H1 (cell line): Measurements from ENCODE around the gene IMP3. TPM values are rescaled to one million over a fixed set of nuclear protein-coding genes. Genes with fewer than 3 reads are reported as not detected.

Experiments used
- CTCF ChIA-PET: fragments of 300-600 bp; sonication (Branson Sonifier 250); formaldehyde crosslinking; loops from one replicate; lab custom pipeline; 2021; ENCODE audit not compliant: partially characterized antibody; lab: Charles Lee
- POLR2A ChIA-PET: fragments of 300-600 bp; sonication (Branson Sonifier 250); formaldehyde crosslinking; loops from one replicate; lab custom pipeline; 2021; ENCODE audit warnings: inconsistent platforms; ENCODE audit not compliant: partially characterized antibody; lab: Charles Lee
- DNase-seq, 2 experiments: peaks; one replicate each; pipeline versions ENCODE4 v3.0.0 to v3.0.0-alpha.2; 2010 to 2022; ENCODE audit warnings: low spot score in 2 of 2, low read depth in 1 of 2, mixed read lengths in 1 of 2
- FAIRE-seq: peaks from 2 replicates; lab custom pipeline; 2011; peaks lifted over from hg19 to GRCh38; lab: Jason Lieb, UNC
- H2AFZ ChIP-seq: 2 replicates; pipeline ENCODE4 v1.8.1; 2012; ENCODE audit warnings: low read length, inconsistent platforms
- H2AK5ac ChIP-seq: 2 replicates; pipeline ENCODE4 v1.6.1; 2013; ENCODE audit warnings: low read depth, low read length
- H2BK120ac ChIP-seq: replicated peaks from 2 replicates; pipeline ENCODE3; 2013; ENCODE audit warnings: low read depth, low read length, inconsistent platforms
- H2BK12ac ChIP-seq: 2 replicates; pipeline ENCODE4 v1.6.1; 2013; ENCODE audit warnings: low read depth, low read length
- H2BK15ac ChIP-seq: 2 replicates; pipeline ENCODE4 v1.6.1; 2013; ENCODE audit warnings: low read length
- H2BK20ac ChIP-seq: 2 replicates; pipeline ENCODE4 v1.6.1; 2013; ENCODE audit warnings: low read length
- H2BK5ac ChIP-seq: 2 replicates; pipeline ENCODE4 v1.6.1; 2013; ENCODE audit warnings: low read depth, low read length
- H3K14ac ChIP-seq: 2 replicates; pipeline ENCODE4 v1.6.1; 2013; ENCODE audit warnings: inconsistent platforms; ENCODE audit not compliant: insufficient read length
- H3K18ac ChIP-seq: 2 replicates; pipeline ENCODE4 v1.6.1; 2013; ENCODE audit warnings: low read length; ENCODE audit errors: extremely low read depth
- H3K23ac ChIP-seq: 2 replicates; pipeline ENCODE4 v1.6.1; 2013; ENCODE audit warnings: inconsistent platforms; ENCODE audit not compliant: insufficient read length
- H3K23me2 ChIP-seq: 2 replicates; pipeline ENCODE4 v1.6.1; 2013; ENCODE audit warnings: low read depth, low read length
- H3K27ac ChIP-seq: 2 replicates; pipeline ENCODE4 v1.6.1; 2011; ENCODE audit warnings: low read depth, low read length, inconsistent platforms
- H3K27me3 ChIP-seq, 4 experiments: replicated peaks in 1 of 4; 1 replicate in 1 of 4; 2 replicates in 3 of 4; pipeline versions ENCODE4 v1.6.1 to v1.8.1; 2011 to 2013; ENCODE audit warnings: low read length in 3 of 4, mild to moderate bottlenecking in 3 of 4, inconsistent platforms in 2 of 4, mixed read lengths in 2 of 4, moderate library complexity in 1 of 4; ENCODE audit not compliant: control insufficient read depth in 3 of 4, insufficient read depth in 3 of 4; ENCODE audit errors: extremely low read depth in 1 of 4
- H3K36me3 ChIP-seq, 4 experiments: 2 replicates each; pipeline versions ENCODE4 v1.6.1 to v1.8.1; 2011 to 2013; ENCODE audit warnings: mild to moderate bottlenecking in 4 of 4, low read length in 3 of 4, moderate library complexity in 2 of 4, control low read depth in 1 of 4, inconsistent platforms in 1 of 4; ENCODE audit not compliant: insufficient read depth in 4 of 4, control insufficient read depth in 2 of 4
- H3K4ac ChIP-seq: replicated peaks from 2 replicates; pipeline ENCODE3; 2013; ENCODE audit warnings: low read length, low read depth, mixed read lengths, inconsistent platforms; ENCODE audit not compliant: insufficient read length
- H3K4me1 ChIP-seq, 4 experiments: replicated peaks in 1 of 4; 1 replicate in 1 of 4; 2 replicates in 3 of 4; pipeline versions ENCODE4 v1.6.1 to v1.8.1; 2011 to 2013; ENCODE audit warnings: low read length in 3 of 4, inconsistent platforms in 2 of 4, mixed read lengths in 1 of 4; ENCODE audit not compliant: insufficient read depth in 4 of 4, control insufficient read depth in 3 of 4
- H3K4me2 ChIP-seq, 2 experiments: 2 replicates each; pipeline versions ENCODE4 v1.6.1 to v1.8.1; 2011 to 2013; ENCODE audit warnings: low read depth in 2 of 2, low read length in 2 of 2, control low read depth in 1 of 2, inconsistent platforms in 1 of 2, mild to moderate bottlenecking in 1 of 2; ENCODE audit not compliant: insufficient read depth in 1 of 2
- H3K4me3 ChIP-seq, 4 experiments: fragments of 200-600, 300-600 bp in 1 of 4; sonication (generic), shearing (Covaris generic), sonication (Bioruptor Twin) in 1 of 4; 2 replicates each; pipeline versions ENCODE4 v1.5.1 to v1.8.1; 2011 to 2016; ENCODE audit warnings: low read length in 4 of 4, low read depth in 3 of 4, control low read depth in 2 of 4, inconsistent platforms in 2 of 4, mild to moderate bottlenecking in 2 of 4, mixed read lengths in 1 of 4, moderate library complexity in 1 of 4; ENCODE audit not compliant: insufficient read depth in 2 of 4; ENCODE audit errors: extremely low read depth in 1 of 4
- H3K56ac ChIP-seq: replicated peaks from 2 replicates; pipeline ENCODE3; 2013; ENCODE audit warnings: low read depth, mild to moderate bottlenecking, mixed read lengths, low read length, inconsistent platforms; ENCODE audit not compliant: insufficient read length
- H3K79me1 ChIP-seq: 2 replicates; pipeline ENCODE4 v1.6.1; 2013; ENCODE audit warnings: low read depth, low read length, control low read depth
- H3K79me2 ChIP-seq, 2 experiments: 2 replicates each; pipeline versions ENCODE4 v1.6.1 to v1.8.1; 2012 to 2013; ENCODE audit warnings: low read length in 2 of 2, mild to moderate bottlenecking in 2 of 2, inconsistent platforms in 1 of 2; ENCODE audit not compliant: insufficient read depth in 2 of 2, control insufficient read depth in 1 of 2
- H3K9ac ChIP-seq, 4 experiments: replicated peaks in 1 of 4; 1 replicate in 1 of 4; 2 replicates in 3 of 4; pipeline versions ENCODE4 v1.6.1 to v1.8.1; 2011 to 2013; ENCODE audit warnings: low read depth in 3 of 4, low read length in 3 of 4, control low read depth in 2 of 4, mild to moderate bottlenecking in 2 of 4, moderate library complexity in 2 of 4, inconsistent platforms in 1 of 4; ENCODE audit errors: extremely low read depth in 1 of 4
- H3K9me3 ChIP-seq, 2 experiments: 2 replicates each; pipeline versions ENCODE4 v1.6.1 to v1.8.1; 2012 to 2013; ENCODE audit warnings: mild to moderate bottlenecking in 2 of 2, moderate library complexity in 2 of 2, control low read depth in 1 of 2, inconsistent platforms in 1 of 2, low read depth in 1 of 2, low read length in 1 of 2, mixed read lengths in 1 of 2; ENCODE audit not compliant: insufficient read depth in 2 of 2
- H4K20me1 ChIP-seq, 2 experiments: replicated peaks in 1 of 2; 2 replicates each; pipeline versions ENCODE3 to v1.8.1; 2011 to 2013; ENCODE audit warnings: inconsistent platforms in 2 of 2, low read length in 2 of 2, mild to moderate bottlenecking in 1 of 2; ENCODE audit not compliant: insufficient read depth in 2 of 2, control insufficient read depth in 1 of 2
- H4K5ac ChIP-seq: 2 replicates; pipeline ENCODE4 v1.6.1; 2013; ENCODE audit warnings: low read length, low read depth, mixed read lengths, inconsistent platforms; ENCODE audit not compliant: insufficient read length
- H4K8ac ChIP-seq: 2 replicates; pipeline ENCODE4 v1.8.0; 2013; ENCODE audit warnings: mild to moderate bottlenecking, moderate library complexity, low read length, inconsistent platforms; ENCODE audit not compliant: insufficient read depth; ENCODE audit errors: extremely low read depth
- H4K91ac ChIP-seq: replicated peaks from 2 replicates; pipeline ENCODE3; 2013; ENCODE audit warnings: low read length, mixed read lengths, inconsistent platforms; ENCODE audit not compliant: insufficient read length
- BACH1 ChIP-seq: IDR thresholded peaks from 2 replicates; pipeline ENCODE4 v1.6.1; 2012; ENCODE audit warnings: low read length, improper control_type of control experiment
- CBX5 ChIP-seq: fragments of 300-800, 300-1000 bp; sonication (generic); IDR thresholded peaks from 2 replicates; pipeline ENCODE4 v1.7.1; 2016; ENCODE audit warnings: antibody characterized with exemption, low read length, low read depth
- JUN ChIP-seq: IDR thresholded peaks from 2 replicates; pipeline ENCODE4 v1.6.1; 2011; ENCODE audit warnings: low read depth, mild to moderate bottlenecking, improper control_type of control experiment, low read length
- SP1 ChIP-seq: IDR thresholded peaks from 2 replicates; pipeline ENCODE4 v1.6.1; 2011; ENCODE audit warnings: low read depth, low read length
- SP2 ChIP-seq: IDR thresholded peaks from 2 replicates; pipeline ENCODE4 v1.6.1; 2012; ENCODE audit warnings: mild to moderate bottlenecking, low read length, inconsistent platforms
- WGBS, 2 experiments: shearing (Covaris generic) in 1 of 2; methylation state at CpG; one replicate each; pipeline versions ENCODE4 v1.1.6 to v1.1.7; 2013 to 2015; ENCODE audit warnings: low lambda C conversion rate in 2 of 2, mixed read lengths in 2 of 2, inconsistent platforms in 1 of 2, low coverage in 1 of 2, missing lambda C conversion rate in 1 of 2; ENCODE audit not compliant: insufficient replicate concordance in 2 of 2, insufficient coverage in 1 of 2, insufficient read length in 1 of 2; ENCODE audit errors: extremely low coverage in 1 of 2, missing lambda C conversion rate in 1 of 2; 5-methylcytosine and 5-hydroxymethylcytosine counted together
- polyA plus RNA-seq, 7 experiments: library from polyadenylated mRNA; depleted of rRNA in 3 of 7; stranded (reverse) in 5 of 7; unstranded in 2 of 7; fragments of >200 nt in 5 of 7; fragments of 200-250 nt in 2 of 7; gene quantifications; 1 replicate in 5 of 7; 2 replicates in 1 of 7; 4 replicates in 1 of 7; pipeline versions ENCODE4 v1.2.1 to v1.2.3, GENCODE V29; 2011 to 2013; ENCODE audit warnings: missing spikeins in 2 of 7, mixed read lengths in 2 of 7
- total RNA-seq: library from RNA; stranded (reverse); fragmentation: NEBNext Ultra II Directional; extraction: Animal tissue kit (Norgen Biotek cat#: 25700); gene quantifications from 2 replicates; pipeline ENCODE4 v1.2.1, GENCODE V29; 2021

The IMP3 gene
- total and polyA plus RNA-seq, 2 of the 8 experiments (the other 6 are each of a cell fraction or from before 2014, with no cell fraction given), result 114 to 273 TPM

- FAIRE-seq, result no peak
- H4K8ac ChIP-seq, result no peak overlapping the region
- no peak overlapping the region for H3K56ac ChIP-seq
- TF ChIP-seq CBX5 (no peak), SP2 (no peak), SP1 (no peak), BACH1 (no peak), JUN (no peak)
Measured at GRCh38 chr15:75663931-75664421, 24.0 kb upstream of the IMP3 start.

More at GRCh38 chr15:75663931-75664421, 24.0 kb upstream of the IMP3 start:
- ChIA-PET POLR2A (interaction anchor here (0.6 to 1.6 kb wide), 2 partner anchors 12 to 56 kb away, joined by 3 to 6 read pairs; no protein-coding TSS in a partner anchor), CTCF (interaction anchor here (1.1 kb wide), 1 partner anchor 20 kb away, joined by 3 read pairs; no protein-coding TSS in a partner anchor)
- Histone ChIP-seq H3K36me3 (no peaks in the 10 kb centered on the region), H3K79me2 (no peaks in the 10 kb centered on the region), H3K27me3 (peaks cover 0 to 3% (median 0%) of the 10 kb centered on the region in 4 experiments; a peak in 1 of 7 replicates), H2AFZ (no peak overlapping the region), H3K27ac (no peak overlapping the region), H4K91ac (no peak overlapping the region), H4K20me1 (peaks cover 4 to 15% of the 10 kb centered on the region in 2 experiments), H4K5ac (no peak overlapping the region), H2BK20ac (no peak overlapping the region), H3K4ac (no peak overlapping the region), H3K23ac (no peak overlapping the region), H2AK5ac (no peak overlapping the region), H3K9ac (no peak overlapping the region), H2BK15ac (no peak overlapping the region), H3K9me3 (no peaks in the 10 kb centered on the region), H3K18ac (no peak overlapping the region), H3K79me1 (no peaks in the 10 kb centered on the region; the same call in 1 of the 2 replicates), H2BK5ac (no peak overlapping the region), H3K4me3 (no peak overlapping the region), H2BK120ac (no peak overlapping the region), H3K23me2 (no peaks in the 10 kb centered on the region; the same call in 1 of the 2 replicates), H3K4me1 (peaks cover 0 to 6% (median 2%) of the 10 kb centered on the region in 4 experiments; a peak in 3 of 7 replicates), H3K4me2 (no peak overlapping the region), H2BK12ac (no peak overlapping the region), H3K14ac (no peak overlapping the region)
- no peak for DNase-seq
- WGBS, 2 experiments, result 96% methylated on average over 9 of the region's 11 CpGs; no CpG with 5 or more reads in 1 of the 2 experiments
